Activated CD4-positive, alpha-beta T cell treated with anti-CD3 and anti-CD28 coated beads for 48 hours (primary cell): ENCODE results near the gene EXOC6B.

Experiments
- DNase-seq: peaks from one replicate; pipeline ENCODE4 v3.0.0-alpha.2; 2020

Gene EXOC6B

GRCh38 chr2:72191441-72191840, 634.4 kb downstream of the EXOC6B start:
- no peak for DNase-seq

GRCh38 chr2:72185206-72185605, 640.6 kb downstream of the EXOC6B start:
- DNase-seq: no peak

- no peak for DNase-seq
Measured at GRCh38 chr2:72183466-72183865, 642.4 kb downstream of the EXOC6B start.

GRCh38 chr2:72183016-72183415, 642.8 kb downstream of the EXOC6B start:
- no peak for DNase-seq

GRCh38 chr2:72182547-72182946, 643.3 kb downstream of the EXOC6B start:
- no peak for DNase-seq

- no peak for DNase-seq
Measured at GRCh38 chr2:72181616-72182015, 644.2 kb downstream of the EXOC6B start.

GRCh38 chr2:72180351-72180750, 645.5 kb downstream of the EXOC6B start:
- no peak for DNase-seq

- no peak for DNase-seq
Measured at GRCh38 chr2:72178551-72178950, 647.3 kb downstream of the EXOC6B start.

- DNase-seq: no peak
Measured at GRCh38 chr2:72176281-72176680, 649.6 kb downstream of the EXOC6B start.

GRCh38 chr2:72175636-72176035, 650.2 kb downstream of the EXOC6B start:
- DNase-seq: no peak

- no peak for DNase-seq
Measured at GRCh38 chr2:72173640-72174321, 652.1 kb downstream of the EXOC6B start.

GRCh38 chr2:72172478-72172877, 653.4 kb downstream of the EXOC6B start:
- no peak for DNase-seq

GRCh38 chr2:72166279-72166678, 659.6 kb downstream of the EXOC6B start:
- no peak for DNase-seq

- no peak for DNase-seq
Measured at GRCh38 chr2:72165792-72166191, 660.0 kb downstream of the EXOC6B start.

GRCh38 chr2:72162574-72162973, 663.3 kb downstream of the EXOC6B start:
- DNase-seq: no peak

- DNase-seq: no peak
Measured at GRCh38 chr2:72159211-72159993, 666.4 kb downstream of the EXOC6B start.

- no peak for DNase-seq
Measured at GRCh38 chr2:72157871-72158771, 667.7 kb downstream of the EXOC6B start.

GRCh38 chr2:72156872-72157271, 669.0 kb downstream of the EXOC6B start:
- no peak for DNase-seq

GRCh38 chr2:72155737-72156136, 670.1 kb downstream of the EXOC6B start:
- no peak for DNase-seq

- DNase-seq: no peak
Measured at GRCh38 chr2:72155151-72155550, 670.7 kb downstream of the EXOC6B start.

GRCh38 chr2:72154386-72154975, 671.4 kb downstream of the EXOC6B start:
- DNase-seq: no peak

- DNase-seq: no peak
Measured at GRCh38 chr2:72153924-72154323, 671.9 kb downstream of the EXOC6B start.
